Activated T-helper 1 cell treated with anti-CD3 and anti-CD28 coated beads, Interleukin-12 subunit alpha, Interleukin-12 subunit beta, Interleukin-2, Interleukin-4 antibody, amounts not matched to agents 30 ng/mL and 10 ng/mL and 1 ng/mL, durations not matched to agents 14 hours and 24 hours and 36 hours (primary cell): ENCODE measurements around the gene STK39. TPM values are rescaled to one million over a fixed set of nuclear protein-coding genes. Genes with fewer than 3 reads are reported as not detected.

Source experiments
- DNase-seq: peaks from one replicate; pipeline ENCODE4 v3.0.0; 2021; ENCODE audit warnings: low spot score
- H3K27ac Mint-ChIP-seq: one replicate; pipeline ENCODE4 v1.8.0; 2021; ENCODE audit warnings: mild to moderate bottlenecking, mixed read lengths
- H3K27me3 Mint-ChIP-seq: one replicate; pipeline ENCODE4 v1.8.0; 2022; ENCODE audit warnings: mild to moderate bottlenecking, moderate library complexity, mixed read lengths; ENCODE audit not compliant: insufficient read depth
- H3K36me3 Mint-ChIP-seq: one replicate; pipeline ENCODE4 v1.8.0; 2021; ENCODE audit warnings: low read depth, mixed read lengths
- H3K4me1 Mint-ChIP-seq: one replicate; pipeline ENCODE4 v1.8.0; 2021; ENCODE audit warnings: low read depth, mixed read lengths
- H3K4me3 Mint-ChIP-seq: one replicate; pipeline ENCODE4 v1.8.0; 2021; ENCODE audit warnings: mild to moderate bottlenecking, moderate library complexity, mixed read lengths
- H3K9me3 Mint-ChIP-seq: one replicate; pipeline ENCODE4 v1.8.0; 2021; ENCODE audit warnings: mixed read lengths
- intact Hi-C: fragments of 100-400 bp; cut with micrococcal nuclease; formaldehyde crosslinking; loops from one replicate; pipeline ENCODE4 v1.15.1; 2024
- total RNA-seq: library from RNA; stranded (reverse); gene quantifications from 2 replicates; pipeline ENCODE4 v1.2.3, GENCODE V29; 2022

The STK39 gene
- total RNA-seq, 1 donor from 2014 or later: 32.6 TPM

DNA sequence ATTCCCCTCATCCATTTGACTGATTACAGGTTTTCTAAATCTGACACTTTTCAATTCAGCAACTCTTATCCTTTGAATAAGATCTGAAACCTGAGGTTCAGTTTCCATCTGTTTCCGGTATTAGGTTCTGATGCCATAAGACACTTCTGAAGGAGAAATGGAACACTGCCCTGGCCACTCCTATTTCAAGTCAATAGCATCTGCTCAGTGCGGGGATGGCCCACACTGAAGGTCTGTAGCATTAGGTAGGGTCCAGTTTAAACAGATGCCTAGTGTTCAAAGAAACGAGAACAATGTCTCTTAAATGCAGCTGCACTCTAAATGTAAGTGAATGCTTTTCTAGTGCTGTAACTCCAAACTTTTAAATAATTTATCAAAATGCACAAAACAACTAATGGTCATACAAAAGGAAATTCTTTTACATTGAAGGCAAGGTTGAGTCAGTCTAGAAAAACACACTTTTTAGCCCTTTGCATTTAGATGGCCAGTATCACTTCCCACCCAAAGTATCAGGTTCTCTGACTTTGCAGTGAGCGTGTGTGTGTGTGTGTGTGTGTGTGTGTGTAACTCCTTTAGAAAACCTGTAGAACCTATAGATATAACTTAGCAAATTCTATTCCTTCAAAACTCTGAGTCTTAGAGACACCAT, 78.2 kb downstream of the STK39 start:
- no peaks in the 10 kb centered on the region for H3K9me3 Mint-ChIP-seq
- peaks cover 33% of the 10 kb centered on the region for H3K4me1 Mint-ChIP-seq
- no peak for DNase-seq
- H3K27ac Mint-ChIP-seq: no peak overlapping the region
- H3K36me3 Mint-ChIP-seq: peaks cover 21% of the 10 kb centered on the region
- H3K4me3 Mint-ChIP-seq: no peak overlapping the region
- intact Hi-C loops: no loop called here
- no peaks in the 10 kb centered on the region for H3K27me3 Mint-ChIP-seq

DNA sequence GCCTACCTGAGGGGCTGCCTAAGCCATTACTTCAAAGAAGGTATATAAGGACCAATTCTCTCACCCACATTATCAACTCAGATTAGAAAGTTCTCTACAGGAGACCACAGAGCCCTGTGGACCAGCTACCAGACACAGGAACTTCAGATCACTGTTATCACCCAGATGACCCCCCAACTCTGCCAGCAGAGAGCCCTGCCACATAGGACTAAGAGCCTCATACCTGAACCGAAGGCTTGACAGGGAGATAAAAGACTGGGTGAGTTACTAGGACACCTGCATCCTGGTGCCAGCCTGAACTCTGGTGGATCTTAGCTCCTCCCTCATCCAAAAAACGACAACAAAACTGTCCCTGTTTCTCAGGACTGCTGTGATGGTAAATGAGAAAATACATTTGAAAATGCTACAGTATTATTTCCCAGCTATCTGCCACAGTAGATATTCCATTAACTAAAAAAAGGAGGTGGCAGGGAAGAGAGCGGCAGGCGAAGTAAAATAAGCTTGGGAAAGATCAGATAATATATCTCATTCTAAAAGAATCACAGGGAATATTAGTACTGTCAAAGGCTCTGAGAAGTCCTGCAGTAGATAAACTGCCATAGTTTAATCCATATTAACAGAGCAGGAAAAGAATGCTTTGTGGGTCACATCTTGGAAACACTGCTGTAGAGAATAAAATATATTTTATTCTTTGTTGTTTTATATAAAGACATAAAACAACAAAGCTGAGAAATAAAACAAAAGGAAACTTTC, 79.7 kb downstream of the STK39 start:
- Mint-ChIP-seq H3K4me3 (no peak overlapping the region), H3K36me3 (peaks cover 26% of the 10 kb centered on the region), H3K27ac (peak overlapping the region; percentile 64), H3K9me3 (no peaks in the 10 kb centered on the region), H3K27me3 (no peaks in the 10 kb centered on the region), H3K4me1 (peaks cover 30% of the 10 kb centered on the region)
- no peak for DNase-seq
- intact Hi-C loops: loop anchor here (1.0 to 2.0 kb wide), 3 partner anchors 27 to 79 kb away; partner anchors contain the start of gene STK39

DNA sequence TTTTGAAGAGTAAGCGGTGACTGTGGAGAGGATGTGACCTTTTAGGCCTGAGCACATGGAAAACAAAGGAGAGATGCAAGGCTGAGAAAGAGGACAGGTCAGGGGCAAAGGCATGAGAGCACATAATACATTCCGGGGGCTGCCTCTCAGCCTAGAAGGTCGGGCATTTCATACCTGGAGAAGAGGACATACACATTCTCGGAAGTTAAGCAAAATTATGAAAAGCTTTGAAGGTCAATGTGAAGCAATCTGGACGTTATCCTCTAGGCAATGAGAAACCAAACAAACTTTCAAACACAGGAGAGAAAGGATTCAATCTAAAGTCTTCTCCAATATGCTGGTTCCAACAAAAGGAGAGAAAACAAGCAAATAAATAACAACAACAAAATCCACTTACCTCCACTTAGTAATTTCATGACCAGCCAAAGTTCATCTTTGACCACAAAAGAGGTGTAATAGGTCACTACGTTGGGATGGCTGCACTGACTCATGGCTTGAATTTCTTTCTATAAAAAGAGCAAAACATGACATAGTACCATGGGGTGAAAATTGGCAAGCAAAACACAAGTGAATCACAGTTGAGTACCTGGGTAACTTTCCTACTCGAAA, 80.4 kb downstream of the STK39 start:
- intact Hi-C loops: loop anchor here (1.0 to 2.0 kb wide), 3 partner anchors 27 to 80 kb away; partner anchors contain the start of gene STK39
- DNase-seq: no peak
- Mint-ChIP-seq H3K9me3 (no peaks in the 10 kb centered on the region), H3K4me1 (peaks cover 30% of the 10 kb centered on the region), H3K36me3 (peaks cover 26% of the 10 kb centered on the region), H3K27ac (peak overlapping the region; percentile 64), H3K27me3 (no peaks in the 10 kb centered on the region), H3K4me3 (peak overlapping the region; percentile 58)

DNA sequence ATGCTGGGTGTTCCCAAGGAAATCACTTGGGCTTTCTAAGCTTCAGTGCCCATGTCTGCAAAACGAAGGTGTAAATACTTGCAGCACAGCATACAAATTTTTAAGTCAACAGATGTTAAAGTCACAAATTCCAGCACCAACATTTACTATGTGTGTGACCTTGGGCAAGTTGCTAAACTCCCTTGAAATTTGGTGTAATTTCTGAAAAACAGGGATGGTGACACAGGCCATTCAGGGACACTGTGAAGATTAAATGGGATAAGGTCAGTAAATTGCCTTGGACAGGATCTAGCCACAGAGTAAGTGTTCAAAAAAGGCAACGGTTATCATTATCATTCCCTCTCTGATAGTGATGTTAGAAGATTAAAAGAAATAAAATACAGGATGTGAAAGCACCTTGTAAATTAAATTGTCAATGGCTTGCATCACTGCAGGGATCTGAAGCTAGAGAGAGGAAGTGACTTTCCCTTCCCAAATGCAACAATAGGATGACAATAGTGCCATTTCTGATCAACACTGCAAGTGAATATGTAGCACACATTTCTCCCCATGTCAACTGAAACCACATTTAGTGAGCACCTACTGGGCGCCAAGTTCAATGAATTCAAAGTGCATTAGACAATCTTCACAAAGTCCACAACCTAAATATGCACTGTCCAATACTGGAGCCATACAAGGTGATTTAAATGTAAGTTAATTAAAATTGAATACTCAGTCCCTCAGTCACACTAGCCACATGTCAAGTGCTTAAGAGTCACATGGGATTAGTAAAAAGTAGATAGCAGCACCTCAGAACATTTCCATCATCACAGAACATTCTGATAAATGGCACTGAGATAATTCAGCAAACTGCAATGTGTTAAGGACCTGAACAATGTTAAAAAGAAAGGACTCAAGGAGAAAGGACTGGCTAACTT, 81.2 kb downstream of the STK39 start:
- intact Hi-C loops: loop anchor here (2.0 kb wide), 1 partner anchor 81 kb away; the partner anchor contains the start of gene STK39
- H3K36me3 Mint-ChIP-seq: peaks cover 26% of the 10 kb centered on the region

DNA sequence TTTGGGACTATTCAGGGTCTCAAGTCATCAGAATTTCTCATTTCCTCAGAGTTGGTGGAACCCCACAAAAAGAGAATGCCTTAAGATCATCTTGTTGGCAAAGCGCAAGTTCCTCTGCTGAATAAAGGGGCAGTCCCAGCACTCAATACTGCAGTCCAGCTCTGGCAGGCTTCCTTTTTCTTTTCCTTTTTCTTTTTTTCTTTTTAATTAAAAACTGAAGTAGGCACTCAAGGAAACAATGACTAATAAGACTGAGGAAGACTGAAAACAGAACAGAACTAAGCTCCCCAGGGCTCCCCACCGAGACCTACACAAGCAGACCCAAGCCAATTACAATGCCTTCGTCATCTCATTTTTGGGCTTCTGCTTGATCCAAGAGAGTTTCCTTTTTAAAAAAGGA, 82.0 kb downstream of the STK39 start:
- no peak for DNase-seq
- peaks cover 23% of the 10 kb centered on the region for H3K36me3 Mint-ChIP-seq

More for the DNA sequence above, 81.2 kb downstream of the STK39 start:
- H3K4me3 Mint-ChIP-seq: peak overlapping the region; percentile 58
- H3K4me1 Mint-ChIP-seq: peaks cover 30% of the 10 kb centered on the region
- H3K27me3 Mint-ChIP-seq: no peaks in the 10 kb centered on the region
- H3K27ac Mint-ChIP-seq: peak overlapping the region; percentile 64
- DNase-seq: no peak
- H3K9me3 Mint-ChIP-seq: no peaks in the 10 kb centered on the region

DNA sequence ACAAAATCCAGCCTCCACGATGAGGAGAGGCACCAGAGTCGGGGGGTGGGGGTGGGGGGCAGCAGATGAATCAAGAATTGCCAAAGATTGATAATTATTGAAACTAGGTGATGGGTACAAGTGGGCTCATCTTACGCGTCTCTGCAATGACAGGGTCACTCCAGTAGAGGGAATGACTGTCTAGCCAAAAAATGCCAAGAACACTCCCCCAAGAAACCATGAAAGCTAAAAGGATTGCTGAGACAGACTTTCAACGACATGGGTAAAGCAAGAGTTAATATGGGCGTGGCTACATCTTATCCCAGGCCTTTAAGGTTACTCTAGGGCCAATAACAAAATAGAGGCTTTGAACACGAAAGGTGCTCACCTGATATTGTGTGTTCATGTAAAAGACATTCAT, 86.5 kb downstream of the STK39 start:
- intact Hi-C loops: no loop called here

More for the DNA sequence above, 82.0 kb downstream of the STK39 start:
- Mint-ChIP-seq H3K27ac (peak overlapping the region; percentile 5), H3K9me3 (no peaks in the 10 kb centered on the region), H3K4me1 (peaks cover 30% of the 10 kb centered on the region), H3K27me3 (no peaks in the 10 kb centered on the region), H3K4me3 (no peak overlapping the region)
- intact Hi-C loops: no loop called here

DNA sequence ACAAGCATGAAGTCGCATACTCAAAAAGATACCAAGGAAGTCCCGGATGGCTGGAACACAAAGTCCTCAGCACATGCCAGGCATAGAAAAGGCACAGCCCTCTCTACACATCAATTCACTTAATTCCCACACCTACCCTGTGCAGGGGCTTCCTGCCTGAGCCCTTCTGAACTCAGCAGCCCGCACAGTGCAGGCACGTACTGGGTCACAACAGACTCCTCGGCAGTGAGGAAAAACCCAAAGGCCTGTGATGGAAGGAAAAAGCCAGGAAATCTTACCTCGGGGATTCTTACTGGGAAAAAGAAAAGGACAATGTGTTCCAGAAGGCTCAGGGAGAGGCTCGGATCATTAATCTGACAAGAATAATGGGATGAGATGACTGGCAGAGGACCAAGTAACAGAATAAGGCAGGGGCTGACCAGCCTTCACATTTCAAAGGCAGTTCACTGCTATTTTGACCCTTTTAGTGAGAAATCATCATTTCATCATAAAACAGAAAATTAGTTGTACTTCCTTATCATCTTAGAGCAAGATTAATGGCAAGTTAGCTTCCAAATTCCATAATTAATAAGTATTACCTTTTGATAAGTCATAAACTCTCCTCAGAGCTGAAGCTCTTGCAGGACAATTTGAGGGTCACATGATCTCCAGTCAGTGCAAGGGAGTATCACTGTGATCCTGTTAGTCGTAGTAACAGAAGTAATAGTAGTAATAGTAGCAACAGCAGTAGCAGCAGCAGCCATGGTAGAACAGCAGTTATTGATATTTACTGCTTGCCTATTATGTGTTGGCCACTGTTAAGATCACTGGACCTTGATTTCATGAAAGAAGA, 87.4 kb downstream of the STK39 start:
- no peak overlapping the region for H3K4me3 Mint-ChIP-seq
- no peaks in the 10 kb centered on the region for H3K27me3 Mint-ChIP-seq
- H3K36me3 Mint-ChIP-seq: peaks cover 15% of the 10 kb centered on the region
- intact Hi-C loops: no loop called here
- DNase-seq: no peak
- no peak overlapping the region for H3K27ac Mint-ChIP-seq
- no peaks in the 10 kb centered on the region for H3K9me3 Mint-ChIP-seq
- peaks cover 19% of the 10 kb centered on the region for H3K4me1 Mint-ChIP-seq

More for the DNA sequence above, 86.5 kb downstream of the STK39 start:
- H3K27ac Mint-ChIP-seq: no peak overlapping the region
- DNase-seq: no peak
- no peak overlapping the region for H3K4me3 Mint-ChIP-seq
- H3K27me3 Mint-ChIP-seq: no peaks in the 10 kb centered on the region
- peaks cover 28% of the 10 kb centered on the region for H3K4me1 Mint-ChIP-seq
- peaks cover 12% of the 10 kb centered on the region for H3K36me3 Mint-ChIP-seq
- H3K9me3 Mint-ChIP-seq: no peaks in the 10 kb centered on the region

DNA sequence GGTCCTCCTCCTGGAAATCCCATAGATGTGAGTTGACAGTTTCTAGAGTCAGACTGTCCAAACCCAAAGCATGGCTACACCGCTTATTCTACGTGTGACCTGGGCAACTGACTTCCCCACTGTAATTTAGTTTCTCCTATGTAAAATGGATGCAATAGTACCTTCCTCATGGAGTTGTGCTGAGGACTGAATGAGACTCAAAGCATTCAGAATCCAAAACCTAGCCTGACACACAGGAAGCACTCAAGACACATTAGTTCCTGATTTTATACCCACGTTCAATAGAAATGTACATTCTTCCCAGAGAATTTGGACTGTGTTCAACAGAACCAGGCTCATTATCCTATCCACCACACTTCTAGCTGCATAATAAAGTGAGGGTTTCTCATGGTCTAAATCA, 88.8 kb downstream of the STK39 start:
- no peaks in the 10 kb centered on the region for H3K27me3 Mint-ChIP-seq
- intact Hi-C loops: no loop called here

DNA sequence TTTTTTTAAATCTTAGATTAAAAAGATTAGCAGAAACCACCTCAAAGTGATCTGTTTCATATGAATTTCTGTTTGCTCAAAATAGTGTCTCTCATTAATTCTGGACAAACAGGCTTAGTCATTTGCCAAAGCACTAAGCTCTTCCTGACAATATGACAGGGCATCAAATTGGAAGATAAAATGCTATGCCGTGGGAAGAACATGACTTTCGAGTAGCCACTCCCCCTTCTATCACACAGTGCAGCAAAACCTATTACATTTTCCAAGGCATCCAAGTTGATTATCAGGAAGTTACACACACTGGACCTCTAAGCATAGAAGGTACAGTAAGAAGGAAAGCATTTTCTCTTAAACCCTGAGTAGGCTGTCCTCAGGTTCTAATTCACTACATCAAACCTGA, 89.5 kb downstream of the STK39 start:
- no peak for DNase-seq
- peaks cover 19% of the 10 kb centered on the region for H3K4me1 Mint-ChIP-seq
- H3K4me3 Mint-ChIP-seq: no peak overlapping the region
- peaks cover 9% of the 10 kb centered on the region for H3K36me3 Mint-ChIP-seq
- H3K9me3 Mint-ChIP-seq: no peaks in the 10 kb centered on the region
- H3K27me3 Mint-ChIP-seq: no peaks in the 10 kb centered on the region
- H3K27ac Mint-ChIP-seq: no peak overlapping the region
- intact Hi-C loops: no loop called here

More for the DNA sequence above, 88.8 kb downstream of the STK39 start:
- no peaks in the 10 kb centered on the region for H3K9me3 Mint-ChIP-seq
- no peak for DNase-seq
- peaks cover 13% of the 10 kb centered on the region for H3K36me3 Mint-ChIP-seq
- H3K27ac Mint-ChIP-seq: no peak overlapping the region
- H3K4me1 Mint-ChIP-seq: peaks cover 19% of the 10 kb centered on the region
- H3K4me3 Mint-ChIP-seq: no peak overlapping the region

DNA sequence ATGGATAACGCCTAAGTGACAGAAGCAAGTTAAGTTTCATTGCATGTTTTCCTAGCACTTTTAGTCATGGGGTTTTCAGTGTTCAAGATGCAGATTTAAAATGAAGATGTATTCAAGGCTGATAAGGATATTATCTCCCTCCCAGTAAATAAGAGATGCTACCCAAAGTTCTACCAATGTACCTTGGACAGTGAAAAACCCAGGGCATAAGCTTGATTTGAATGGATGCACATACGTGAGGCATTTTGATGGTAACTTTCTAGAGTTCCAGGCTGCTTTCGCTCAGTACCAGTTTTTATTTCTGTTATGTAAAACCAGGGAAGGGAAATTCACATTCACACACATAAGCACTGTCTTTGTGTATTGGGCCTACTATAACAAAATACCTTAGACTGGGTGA, 90.3 kb downstream of the STK39 start:
- intact Hi-C loops: no loop called here
- H3K27me3 Mint-ChIP-seq: no peaks in the 10 kb centered on the region
- H3K27ac Mint-ChIP-seq: no peak overlapping the region
- H3K4me3 Mint-ChIP-seq: no peak overlapping the region
- no peaks in the 10 kb centered on the region for H3K9me3 Mint-ChIP-seq
- no peak for DNase-seq
- H3K36me3 Mint-ChIP-seq: peaks cover 9% of the 10 kb centered on the region
- H3K4me1 Mint-ChIP-seq: peaks cover 19% of the 10 kb centered on the region

DNA sequence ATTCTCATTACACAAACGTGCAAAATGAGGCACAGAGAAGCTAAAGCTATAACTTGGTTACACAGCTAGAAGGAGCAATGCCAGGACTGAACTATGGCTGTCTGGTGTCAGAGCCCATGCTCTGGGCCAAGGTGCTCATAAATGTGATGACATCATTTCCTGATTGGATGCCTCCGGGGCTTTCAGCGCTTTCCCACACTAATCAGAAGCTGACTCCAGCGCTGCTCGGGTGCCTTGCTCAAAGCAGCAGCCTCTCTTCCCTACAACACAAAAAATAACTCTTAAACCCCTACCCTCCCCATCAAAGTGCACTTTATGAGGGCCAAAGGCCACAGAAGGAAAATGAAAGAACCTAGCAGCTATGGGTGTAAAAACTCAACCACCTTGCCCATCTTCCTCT, 90.7 kb downstream of the STK39 start:
- H3K27ac Mint-ChIP-seq: no peak overlapping the region
- no peaks in the 10 kb centered on the region for H3K27me3 Mint-ChIP-seq
- no peaks in the 10 kb centered on the region for H3K9me3 Mint-ChIP-seq
- intact Hi-C loops: no loop called here
- peaks cover 9% of the 10 kb centered on the region for H3K36me3 Mint-ChIP-seq
- peaks cover 19% of the 10 kb centered on the region for H3K4me1 Mint-ChIP-seq
- DNase-seq: no peak
- no peak overlapping the region for H3K4me3 Mint-ChIP-seq

DNA sequence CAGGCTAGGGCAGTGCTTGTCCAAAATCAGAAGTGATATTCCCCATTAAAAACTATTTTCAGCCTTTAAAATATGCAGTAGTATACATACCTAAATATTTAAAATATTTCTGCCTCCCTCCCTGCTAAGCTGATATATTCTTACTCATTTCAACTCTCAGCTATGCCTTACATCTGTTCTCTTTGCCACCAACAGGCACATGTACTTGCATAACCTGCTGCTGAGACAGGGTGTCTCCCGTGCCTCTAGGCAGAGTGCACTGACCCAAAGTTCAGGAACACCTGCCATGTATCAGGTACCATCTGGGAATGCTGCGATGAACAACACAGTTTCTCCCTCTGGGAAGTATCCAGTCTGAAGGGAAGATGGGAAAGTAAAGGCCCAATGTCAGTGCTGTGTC, 91.7 kb downstream of the STK39 start:
- Mint-ChIP-seq H3K4me3 (no peak overlapping the region), H3K27ac (no peak overlapping the region)
- intact Hi-C loops: no loop called here

More for the DNA sequence above, 91.7 kb downstream of the STK39 start:
- Mint-ChIP-seq H3K36me3 (peaks cover 14% of the 10 kb centered on the region), H3K4me1 (peaks cover 19% of the 10 kb centered on the region), H3K27me3 (no peaks in the 10 kb centered on the region), H3K9me3 (no peaks in the 10 kb centered on the region)
- no peak for DNase-seq
